ENCODE data around the gene NT5M.

GRCh38 chr17:17370711-17371110 is 67.5 kb downstream of the NT5M start:
- no peak for TF ChIP-seq CTCF (IDR thresholded peaks at IDR 0.05 in 4 of 5, conservative IDR thresholded peaks at IDR 0.05 in 1 of 5)
- no peak for TF ChIP-seq POLR2A (IDR thresholded peaks at IDR 0.05)

Data from gastrocnemius medialis (tissue), 4 donors.